ENCODE measurements around the gene TESK1.

TESK1 gene

GRCh38 chr9:35646153-35646532 is 41.1 kb downstream of the TESK1 start:
- peak; percentile 12 for TF ChIP-seq CTCF (IDR thresholded peaks at IDR 0.05; ENCODE audit: low read length, missing control alignments)
- DNase-seq (ENCODE audit: low read depth), result no peak
- H3K4me3 ChIP-seq (replicated peaks; ENCODE audit: low read depth, low read length), result peak overlapping the region; percentile 57

- H3K4me3 ChIP-seq (replicated peaks; ENCODE audit: low read depth, low read length), result peak overlapping the region; percentile 57
- peak; percentile 71 for TF ChIP-seq CTCF (IDR thresholded peaks at IDR 0.05; ENCODE audit: low read length, missing control alignments)
- DNase-seq (ENCODE audit: low read depth), result peak; percentile 90
Observed at GRCh38 chr9:35646533-35647265, 41.6 kb downstream of the TESK1 start.

GRCh38 chr9:35649431-35650340 is 44.6 kb downstream of the TESK1 start:
- H3K4me3 ChIP-seq (replicated peaks; ENCODE audit: low read depth, low read length), result no peak overlapping the region
- DNase-seq (ENCODE audit: low read depth), result peak; percentile 36
- no peak for TF ChIP-seq CTCF (IDR thresholded peaks at IDR 0.05; ENCODE audit: low read length, missing control alignments)

- no peak within 1 kb of the TSS for H3K4me3 ChIP-seq (replicated peaks; ENCODE audit: low read depth, low read length)
- no peak for DNase-seq (ENCODE audit: low read depth)
- TF ChIP-seq CTCF (IDR thresholded peaks at IDR 0.05; ENCODE audit: low read length, missing control alignments), result no peak
Observed at GRCh38 chr9:35650341-35651158, 45.5 kb downstream of the TESK1 start, which contains the start of gene SIT1. Gene SIT1, minus strand, starts transcription at chr9:35650931. Its CDS starts 78 bp downstream, at chr9:35650853.

- DNase-seq (ENCODE audit: low read depth), result peak; percentile 77
- TF ChIP-seq CTCF (IDR thresholded peaks at IDR 0.05; ENCODE audit: low read length, missing control alignments), result no peak
- no peak overlapping the region for H3K4me3 ChIP-seq (replicated peaks; ENCODE audit: low read depth, low read length)
Observed at GRCh38 chr9:35651956-35652828, 47.1 kb downstream of the TESK1 start.

- TF ChIP-seq CTCF (IDR thresholded peaks at IDR 0.05; ENCODE audit: low read length, missing control alignments), result no peak
- no peak for DNase-seq (ENCODE audit: low read depth)
- no peak overlapping the region for H3K4me3 ChIP-seq (replicated peaks; ENCODE audit: low read depth, low read length)
Observed at GRCh38 chr9:35652829-35653209, 47.8 kb downstream of the TESK1 start.

Measured in fibroblast of pulmonary artery (primary cell).